ENCODE results near the gene COPRS.
A peak's percentile ranks its signal among the peaks of the same experiment; 100 is the strongest.

COPRS gene, protein sequence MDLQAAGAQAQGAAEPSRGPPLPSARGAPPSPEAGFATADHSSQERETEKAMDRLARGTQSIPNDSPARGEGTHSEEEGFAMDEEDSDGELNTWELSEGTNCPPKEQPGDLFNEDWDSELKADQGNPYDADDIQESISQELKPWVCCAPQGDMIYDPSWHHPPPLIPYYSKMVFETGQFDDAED

DNA sequence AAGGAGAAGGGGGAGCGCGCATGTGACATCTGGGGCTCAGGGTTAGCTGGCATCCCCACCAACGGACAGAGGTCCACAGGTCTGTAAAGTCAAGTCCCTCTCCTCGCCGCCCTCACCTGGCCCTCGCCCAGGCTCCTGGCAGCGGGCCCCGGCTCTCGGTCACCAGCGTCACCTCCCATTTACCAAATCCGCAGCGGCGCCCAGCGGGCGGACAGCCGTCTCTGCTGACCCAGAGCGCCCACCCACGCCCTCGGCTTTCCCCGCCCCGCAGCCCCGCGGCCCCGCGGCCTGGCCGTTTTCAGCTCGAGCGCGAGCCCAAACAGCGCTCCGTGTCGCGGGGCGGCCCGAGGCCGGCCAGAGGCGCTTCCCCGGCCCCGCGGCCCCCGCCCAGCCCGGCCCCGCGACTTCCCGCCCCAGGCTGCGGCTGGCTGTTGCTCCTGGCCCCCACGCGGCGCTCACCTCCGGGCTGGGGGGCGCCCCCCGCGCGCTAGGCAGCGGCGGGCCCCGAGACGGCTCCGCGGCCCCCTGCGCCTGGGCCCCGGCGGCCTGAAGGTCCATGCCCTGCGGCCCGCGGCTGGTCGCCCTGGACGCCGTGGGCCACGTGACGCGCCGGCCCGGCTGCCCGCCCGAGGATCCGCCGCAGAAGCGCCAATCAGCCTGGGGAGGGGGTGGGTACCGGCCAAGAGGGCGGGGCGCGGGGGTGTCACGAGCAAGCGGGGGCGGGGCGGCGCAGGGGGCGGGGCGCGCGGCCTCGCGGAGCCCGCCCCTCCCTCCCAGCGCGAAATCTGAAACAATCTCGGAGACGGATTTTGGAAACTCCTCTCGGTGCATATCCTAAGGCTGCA, at the start of gene COPRS:
COPRS (minus strand) TSS at position 603 of the 845 bp plus-strand sequence; CDS start at position 558, 45 bp downstream.
- DNase-seq (ENCODE audit: low read depth), result peak; percentile 77

GRCh38 chr17:31908386-31908785, 49.3 kb upstream of the COPRS start:
- no peak for DNase-seq (ENCODE audit: low read depth)

GRCh38 chr17:31907342-31907962, 48.4 kb upstream of the COPRS start:
- no peak for DNase-seq (ENCODE audit: low read depth)

- DNase-seq (ENCODE audit: low read depth), result no peak
Observed at GRCh38 chr17:31903401-31903800, 44.4 kb upstream of the COPRS start.

DNA sequence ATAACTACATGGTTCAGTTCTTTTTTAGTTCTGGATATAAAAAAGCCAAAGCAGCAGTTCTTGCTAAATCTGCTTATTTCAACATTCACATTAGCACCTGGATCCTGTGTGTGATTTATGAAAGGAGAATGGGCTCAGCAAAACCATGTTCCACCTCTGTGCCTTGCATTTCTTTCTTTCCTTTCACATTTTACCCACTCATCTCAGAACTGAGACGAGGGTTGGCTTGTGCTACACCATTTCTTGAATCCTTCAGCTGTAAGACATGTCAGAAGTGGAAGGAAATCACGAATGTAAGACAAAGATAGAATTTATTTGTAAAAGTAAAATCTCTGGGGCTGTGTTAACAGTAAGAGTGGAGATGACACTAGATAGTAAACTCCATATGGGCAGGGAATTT, 43.6 kb upstream of the COPRS start:
- no peak for DNase-seq (ENCODE audit: low read depth)

GRCh38 chr17:31900877-31901276, 41.8 kb upstream of the COPRS start:
- DNase-seq (ENCODE audit: low read depth), result no peak

GRCh38 chr17:31888124-31888523, 29.1 kb upstream of the COPRS start:
- no peak for DNase-seq (ENCODE audit: low read depth)

DNA sequence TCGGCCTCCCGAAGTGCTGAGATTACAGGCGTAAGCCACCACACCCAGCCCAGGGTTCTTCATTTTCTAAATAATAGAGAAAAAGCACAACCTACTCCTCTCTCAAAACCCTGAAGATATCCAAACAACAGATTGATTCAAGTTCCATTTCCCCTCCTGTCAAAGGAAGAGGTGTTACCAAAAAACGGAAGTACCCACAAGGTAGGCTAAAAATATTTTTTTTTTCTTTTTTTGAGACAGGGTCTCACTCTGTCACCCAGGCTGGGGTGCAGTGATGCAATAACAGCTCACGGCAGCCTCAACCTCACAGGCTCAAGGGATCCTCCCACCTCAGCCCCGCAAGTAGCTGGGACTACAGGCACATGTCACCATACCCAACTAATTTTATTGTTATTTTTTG, 23.5 kb upstream of the COPRS start:
- DNase-seq (ENCODE audit: low read depth), result no peak

- no peak for DNase-seq (ENCODE audit: low read depth)
Observed at GRCh38 chr17:31880311-31880710, 21.3 kb upstream of the COPRS start.

DNA sequence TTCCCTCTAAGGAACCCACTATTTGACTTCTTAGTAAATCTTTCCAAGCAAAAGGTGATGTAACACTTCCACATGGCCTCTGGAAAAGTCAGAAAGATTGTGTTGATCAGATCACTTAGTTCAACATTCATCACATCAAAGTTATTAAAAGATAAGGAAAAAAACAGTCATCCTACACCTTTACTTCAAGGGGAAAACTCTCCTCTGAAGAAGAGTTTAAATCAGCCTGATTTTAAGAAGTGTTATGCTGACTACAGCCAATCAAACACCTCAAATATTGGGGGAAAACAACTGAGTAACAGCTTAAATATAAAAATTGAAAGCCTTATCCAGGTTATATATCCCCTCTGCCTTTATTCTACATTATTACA, 19.6 kb upstream of the COPRS start:
- no peak for DNase-seq (ENCODE audit: low read depth)

DNA sequence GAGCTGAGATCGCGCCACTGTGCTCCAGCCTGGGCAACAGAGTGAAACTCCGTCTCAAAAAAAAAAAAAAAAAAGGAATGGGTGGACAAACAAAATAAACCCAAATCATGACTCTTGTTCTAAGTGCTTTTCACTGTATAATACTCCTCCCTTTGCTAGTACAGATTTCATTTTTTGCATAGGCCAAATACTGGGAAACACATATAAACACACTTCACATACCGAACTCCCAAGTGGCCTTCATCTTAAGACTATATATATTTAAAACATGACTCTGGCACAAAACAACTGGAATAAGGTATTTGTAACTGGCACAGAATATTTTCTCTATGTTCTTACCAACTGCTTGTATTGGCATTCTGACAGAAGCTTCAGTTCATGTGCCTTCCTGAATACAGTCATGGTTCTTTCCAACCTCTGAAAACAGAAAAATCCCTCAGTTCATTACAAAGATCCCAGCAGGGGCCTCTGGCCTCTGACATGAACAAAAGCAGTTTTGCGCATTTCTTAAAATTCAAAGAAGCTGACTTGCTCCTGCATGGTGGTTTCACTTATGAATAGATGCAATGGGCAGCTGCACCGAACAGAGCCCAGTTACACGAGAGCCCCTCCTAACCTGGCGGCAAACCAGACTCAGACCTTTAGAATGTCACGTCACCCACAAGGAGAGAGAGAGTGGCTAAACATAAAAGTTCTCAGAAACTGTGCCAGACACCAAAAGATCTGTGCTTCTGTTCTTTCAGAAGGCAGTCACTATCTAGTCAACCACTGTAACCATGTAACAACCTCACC, 19.1 kb upstream of the COPRS start:
- DNase-seq (ENCODE audit: low read depth), result no peak

DNA sequence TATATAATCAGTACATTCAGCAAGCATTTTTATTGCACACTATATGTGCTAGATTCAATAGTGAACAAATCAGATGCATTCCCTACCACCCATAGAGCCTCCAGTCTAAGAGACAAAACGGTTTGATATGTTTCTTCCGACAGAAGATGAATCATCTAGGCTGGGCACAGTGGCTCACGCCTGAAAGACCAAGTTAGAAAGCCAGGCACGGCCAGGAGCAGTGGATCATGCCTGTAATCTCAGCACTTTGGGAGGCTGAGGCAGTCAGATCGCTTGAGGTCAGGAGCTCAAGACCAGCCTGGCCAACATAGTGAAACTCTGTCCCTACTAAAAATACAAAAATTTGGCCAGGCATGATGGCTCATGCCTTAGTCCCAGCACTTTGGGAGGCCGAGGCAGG, 18.3 kb upstream of the COPRS start:
- no peak for DNase-seq (ENCODE audit: low read depth)

GRCh38 chr17:31875081-31875480, 16.0 kb upstream of the COPRS start:
- no peak for DNase-seq (ENCODE audit: low read depth)

GRCh38 chr17:31869797-31870568, 10.9 kb upstream of the COPRS start:
- no peak for DNase-seq (ENCODE audit: low read depth)

- no peak for DNase-seq (ENCODE audit: low read depth)
Observed at GRCh38 chr17:31869031-31869430, 10.0 kb upstream of the COPRS start.

DNA sequence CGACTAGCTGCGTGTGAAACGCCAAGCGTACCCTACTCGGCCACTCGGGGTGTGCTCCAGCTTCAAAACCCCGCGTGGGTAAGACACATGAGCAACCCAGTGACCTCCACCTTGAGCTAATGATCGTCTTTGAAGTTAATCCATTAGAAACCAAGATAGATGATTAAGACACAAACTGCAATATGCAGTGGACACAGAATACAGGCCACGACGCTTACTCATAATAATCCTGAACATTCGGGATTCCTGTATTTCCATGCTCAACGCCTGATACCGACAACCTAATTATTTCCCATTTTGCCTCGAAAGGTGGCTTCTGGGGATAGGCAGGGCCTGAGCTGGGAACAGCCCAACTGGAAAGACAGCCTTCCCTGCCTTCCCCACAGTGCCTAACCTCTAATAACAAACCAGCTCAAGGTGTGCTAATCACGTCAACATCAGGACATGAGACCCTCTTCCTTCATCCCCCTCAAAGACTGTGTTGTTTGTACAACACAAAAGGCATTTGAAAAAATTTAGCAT, 504 bp upstream of the COPRS start:
- no peak for DNase-seq (ENCODE audit: low read depth)

GRCh38 chr17:31857920-31858641, 963 bp downstream of the COPRS start:
- DNase-seq (ENCODE audit: low read depth), result no peak

- no peak for DNase-seq (ENCODE audit: low read depth)
Observed at GRCh38 chr17:31856750-31857149, 2.3 kb downstream of the COPRS start.

GRCh38 chr17:31854672-31855071, 4.4 kb downstream of the COPRS start:
- no peak for DNase-seq (ENCODE audit: low read depth)

GRCh38 chr17:31853911-31854470, 5.1 kb downstream of the COPRS start:
- no peak for DNase-seq (ENCODE audit: low read depth)

Data from T-helper 22 cell (primary cell).